HepG2 (cell line): ENCODE data around the gene KLK7. TPM values are rescaled to one million over a fixed set of nuclear protein-coding genes. Genes with fewer than 3 reads are reported as not detected.

ENCODE experiments used
- ATAC-seq: fragments of 200-7000 bp; cut with Tn5 transposase; 3 replicates; pipeline ENCODE4 v1.9.1; 2020; ENCODE audit warnings: mild to moderate bottlenecking, moderate library complexity
- BruUV-seq: library from RNA; stranded (reverse); fragments of 400-500 nt; replicated peaks from 2 replicates; lab custom pipeline; 2021; lab: Mats Ljungman, UMichigan
- CTCF ChIA-PET: fragments of 300-600 bp; formaldehyde crosslinking; extraction: SDS; loops from one replicate; lab custom pipeline; 2021; ENCODE audit warnings: low total read pairs, inconsistent platforms, low intra/inter-chr PET ratio; lab: Yijun Ruan, JAX
- POLR2A ChIA-PET: fragments of 350-600 bp; sonication (Branson Sonifier 250); formaldehyde crosslinking; loops from one replicate; lab custom pipeline; 2020; ENCODE audit warnings: antibody characterized with exemption, inconsistent platforms; lab: Yijun Ruan, JAX
- DNase-seq: peaks from one replicate; pipeline ENCODE4 v3.0.0-alpha.2; 2015; ENCODE audit warnings: low spot score
- FAIRE-seq: peaks from 3 replicates; lab custom pipeline; 2011; peaks lifted over from hg19 to GRCh38; lab: Jason Lieb, UNC
- H2AFZ ChIP-seq: one replicate; pipeline ENCODE4 v1.6.1; 2011; ENCODE audit warnings: low read length, inconsistent platforms
- H3K27ac ChIP-seq: fragments of 300-600 bp; 3 replicates; pipeline ENCODE4 v1.8.0; 2011; ENCODE audit warnings: mixed run types, mild to moderate bottlenecking, mixed read lengths, low read length, inconsistent platforms; ENCODE audit not compliant: insufficient read depth; ENCODE audit errors: extremely low read length
- H3K27me3 ChIP-seq, 2 experiments: fragments of 200-600 bp in 1 of 2; 2 replicates in 1 of 2; 3 replicates in 1 of 2; pipeline versions ENCODE4 v1.6.0 to v1.8.0; 2011; ENCODE audit warnings: low read length in 2 of 2, mild to moderate bottlenecking in 2 of 2, moderate library complexity in 2 of 2, inconsistent platforms in 1 of 2; ENCODE audit not compliant: insufficient read depth in 2 of 2, control insufficient read depth in 1 of 2
- H3K36me3 ChIP-seq, 2 experiments: fragments of 200-600 bp in 1 of 2; replicated peaks in 1 of 2; 2 replicates in 1 of 2; 3 replicates in 1 of 2; pipeline versions ENCODE4 v1.5.1 to v1.8.0; 2011; ENCODE audit warnings: low read length in 2 of 2, inconsistent platforms in 1 of 2; ENCODE audit not compliant: insufficient read depth in 2 of 2, control insufficient read depth in 1 of 2
- H3K4me1 ChIP-seq: 2 replicates; pipeline ENCODE4 v1.5.1; 2012; ENCODE audit warnings: low read length, inconsistent platforms; ENCODE audit not compliant: insufficient read depth
- H3K4me2 ChIP-seq: 2 replicates; pipeline ENCODE4 v1.6.0; 2011; ENCODE audit warnings: low read depth, low read length, inconsistent platforms
- H3K4me3 ChIP-seq, 3 experiments: fragments of 200-600 bp in 1 of 3; sonication (generic), shearing (Covaris generic) in 1 of 3; replicated peaks in 1 of 3; 2 replicates each; pipeline ENCODE4 v1.5.1; 2011 to 2016; ENCODE audit warnings: low read length in 3 of 3, inconsistent platforms in 2 of 3, low read depth in 2 of 3, mild to moderate bottlenecking in 2 of 3, control low read depth in 1 of 3, mixed read lengths in 1 of 3; ENCODE audit not compliant: insufficient read depth in 1 of 3
- H3K79me2 ChIP-seq: one replicate; pipeline ENCODE4 v1.6.1; 2011; ENCODE audit warnings: low read length, inconsistent platforms; ENCODE audit not compliant: insufficient read depth
- H3K9ac ChIP-seq: 2 replicates; pipeline ENCODE4 v1.6.0; 2011; ENCODE audit warnings: mild to moderate bottlenecking, low read depth, low read length, inconsistent platforms; ENCODE audit not compliant: insufficient read depth
- H3K9me3 ChIP-seq: 2 replicates; pipeline ENCODE4 v1.5.1; 2012; ENCODE audit warnings: mild to moderate bottlenecking, low read length
- H4K20me1 ChIP-seq: 2 replicates; pipeline ENCODE4 v1.6.0; 2011; ENCODE audit warnings: inconsistent platforms, mild to moderate bottlenecking, low read length, moderate library complexity; ENCODE audit not compliant: insufficient read depth
- MTERF4 ChIP-seq: sonication (generic); formaldehyde crosslinking; IDR thresholded peaks from 2 replicates; pipeline ENCODE4 v1.8.0; 2023; ENCODE audit warnings: mild to moderate bottlenecking, missing genetic modification reagents
- NR2F6 ChIP-seq, 2 experiments: IDR thresholded peaks; 2 replicates each; pipeline ENCODE4 v1.6.1; 2016; ENCODE audit warnings: antibody characterized with exemption in 1 of 2, mild to moderate bottlenecking in 1 of 2
- RFX3 ChIP-seq: IDR thresholded peaks from 2 replicates; pipeline ENCODE4 v1.6.1; 2016; ENCODE audit warnings: missing biosample characterization, missing genetic modification reagents
- RFXAP ChIP-seq: sonication (generic); formaldehyde crosslinking; IDR thresholded peaks from 2 replicates; pipeline ENCODE4 v1.4.0; 2020; ENCODE audit warnings: missing genetic modification reagents, borderline replicate concordance
- SMAD9 ChIP-seq: sonication (generic); formaldehyde crosslinking; IDR thresholded peaks from 2 replicates; pipeline ENCODE4 v1.5.1; 2020; ENCODE audit warnings: mild to moderate bottlenecking, missing genetic modification reagents
- THRA ChIP-seq: sonication (generic); formaldehyde crosslinking; IDR thresholded peaks from 2 replicates; pipeline ENCODE4 v1.4.0; 2020; ENCODE audit warnings: missing genetic modification reagents, borderline replicate concordance
- ZBTB8A ChIP-seq: sonication (generic); formaldehyde crosslinking; IDR thresholded peaks from 2 replicates; pipeline ENCODE4 v1.4.0; 2020; ENCODE audit warnings: mild to moderate bottlenecking, low read depth, missing genetic modification reagents, borderline replicate concordance
- ZNF570 ChIP-seq: sonication (generic); formaldehyde crosslinking; IDR thresholded peaks from 2 replicates; pipeline ENCODE4 v1.4.0; 2020; ENCODE audit warnings: mild to moderate bottlenecking, missing genetic modification reagents, borderline replicate concordance
- WGBS: methylation state at CpG from one replicate; pipeline ENCODE4 v1.1.6; 2017; ENCODE audit warnings: low lambda C conversion rate; 5-methylcytosine and 5-hydroxymethylcytosine counted together
- in situ Hi-C: cut with HindIII; loops from 2 replicates; pipeline ENCODE4 v1.10.0; 2017; ENCODE audit warnings: low pct_unique_long_range_greater_than_20kb; ENCODE audit not compliant: extremely low pct_ligation_motif_present
- intact Hi-C: fragments of 100-400 bp; cut with micrococcal nuclease; formaldehyde crosslinking; loops from one replicate; pipeline ENCODE4 v1.10.0; 2022; ENCODE audit not compliant: unreplicated experiment
- polyA plus RNA-seq, 8 experiments: library from polyadenylated mRNA; depleted of rRNA in 3 of 8; stranded (reverse) in 7 of 8; unstranded in 1 of 8; fragments of >200 nt; fragmentation: Illumina TruSeq in 4 of 8; extraction: Trizol in 4 of 8; gene quantifications; 2 replicates each; pipeline versions ENCODE4 v1.2.1 to v1.2.3, GENCODE V29; 2011 to 2016; ENCODE audit warnings: low read depth in 4 of 8, missing spikeins in 1 of 8, mixed read lengths in 1 of 8; ENCODE audit not compliant: insufficient read depth in 1 of 8
- total RNA-seq, 5 experiments: library from RNA; depleted of rRNA; stranded (reverse); fragments of >200 nt; fragmentation: Illumina TruSeq; extraction: Trizol; gene quantifications; 2 replicates each; pipeline ENCODE4 v1.2.3, GENCODE V29; 2016; ENCODE audit warnings: low read depth in 1 of 5
- TF ChIP-seq, protein P1 (sequence below): sonication (generic); formaldehyde crosslinking; IDR thresholded peaks from 2 replicates; pipeline ENCODE4 v1.9.0; 2021; ENCODE audit warnings: missing genetic modification reagents, mild to moderate bottlenecking, borderline replicate concordance
- TF ChIP-seq, protein P2 (sequence below): sonication (generic); formaldehyde crosslinking; IDR thresholded peaks from 2 replicates; pipeline ENCODE4 v1.4.0; 2020; ENCODE audit warnings: mild to moderate bottlenecking, missing genetic modification reagents
- TF ChIP-seq, protein P3 (sequence below): sonication (generic); formaldehyde crosslinking; IDR thresholded peaks from 2 replicates; pipeline ENCODE4 v1.8.0; 2022; ENCODE audit warnings: missing genetic modification reagents, mild to moderate bottlenecking, inconsistent platforms, borderline replicate concordance
- TF ChIP-seq, protein P4 (sequence below): sonication (generic); formaldehyde crosslinking; IDR thresholded peaks from 2 replicates; pipeline ENCODE4 v1.8.1; 2023; ENCODE audit warnings: mild to moderate bottlenecking, missing genetic modification reagents, borderline replicate concordance

Gene KLK7
- total and polyA plus RNA-seq, 2 of the 13 experiments (the other 11 are each of a cell fraction or from before 2014, with no cell fraction given), result not detected

GRCh38 chr19:50957587-50957986, 26.1 kb downstream of the KLK7 start:
- intact Hi-C loops, result no loop called here
- TF ChIP-seq RFXAP, result no peak
- TF ChIP-seq MTERF4 (CRISPR knock-in tag), result no peak
- TF ChIP-seq, protein P1, sequence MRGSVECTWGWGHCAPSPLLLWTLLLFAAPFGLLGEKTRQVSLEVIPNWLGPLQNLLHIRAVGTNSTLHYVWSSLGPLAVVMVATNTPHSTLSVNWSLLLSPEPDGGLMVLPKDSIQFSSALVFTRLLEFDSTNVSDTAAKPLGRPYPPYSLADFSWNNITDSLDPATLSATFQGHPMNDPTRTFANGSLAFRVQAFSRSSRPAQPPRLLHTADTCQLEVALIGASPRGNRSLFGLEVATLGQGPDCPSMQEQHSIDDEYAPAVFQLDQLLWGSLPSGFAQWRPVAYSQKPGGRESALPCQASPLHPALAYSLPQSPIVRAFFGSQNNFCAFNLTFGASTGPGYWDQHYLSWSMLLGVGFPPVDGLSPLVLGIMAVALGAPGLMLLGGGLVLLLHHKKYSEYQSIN (CRISPR knock-in tag), result no peak
- TF ChIP-seq, protein P2, sequence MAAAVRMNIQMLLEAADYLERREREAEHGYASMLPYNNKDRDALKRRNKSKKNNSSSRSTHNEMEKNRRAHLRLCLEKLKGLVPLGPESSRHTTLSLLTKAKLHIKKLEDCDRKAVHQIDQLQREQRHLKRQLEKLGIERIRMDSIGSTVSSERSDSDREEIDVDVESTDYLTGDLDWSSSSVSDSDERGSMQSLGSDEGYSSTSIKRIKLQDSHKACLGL (CRISPR knock-in tag), result no peak
- TF ChIP-seq, protein P3, sequence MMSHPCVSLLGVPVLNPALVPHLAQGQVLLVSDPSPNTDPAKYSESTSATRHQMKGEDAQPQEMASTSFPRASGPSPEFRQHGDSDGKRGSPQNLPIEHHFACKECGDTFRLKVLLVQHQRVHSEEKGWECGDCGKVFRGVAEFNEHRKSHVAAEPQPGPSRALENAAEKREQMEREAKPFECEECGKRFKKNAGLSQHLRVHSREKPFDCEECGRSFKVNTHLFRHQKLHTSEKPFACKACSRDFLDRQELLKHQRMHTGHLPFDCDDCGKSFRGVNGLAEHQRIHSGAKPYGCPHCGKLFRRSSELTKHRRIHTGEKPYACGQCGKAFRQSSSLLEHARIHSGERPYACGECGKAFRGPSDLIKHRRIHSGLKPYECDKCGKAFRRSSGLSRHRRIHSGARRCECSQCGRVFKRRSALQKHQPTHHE (CRISPR knock-in tag), result no peak
- no peak for TF ChIP-seq SMAD9 (CRISPR knock-in tag)
- TF ChIP-seq RFX3 (CRISPR knock-in tag), result no peak
- TF ChIP-seq THRA (CRISPR knock-in tag), result no peak
- TF ChIP-seq ZBTB8A (CRISPR knock-in tag), result no peak
- TF ChIP-seq, protein P4, sequence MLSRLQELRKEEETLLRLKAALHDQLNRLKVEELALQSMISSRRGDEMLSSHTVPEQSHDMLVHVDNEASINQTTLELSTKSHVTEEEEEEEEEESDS (CRISPR knock-in tag), result no peak
- no peak for TF ChIP-seq ZNF570 (CRISPR knock-in tag)
- TF ChIP-seq NR2F6 (IDR thresholded peaks at IDR 0.05), result no peak
- no peak for TF ChIP-seq NR2F6 (CRISPR knock-in tag; IDR thresholded peaks at IDR 0.05)
- TF ChIP-seq, all 625 proteins: peak for 0
- peaks cover 0 to 12% of the 10 kb centered on the region in 2 experiments; a peak in 1 of 5 replicates for H3K27me3 ChIP-seq
- DNase-seq (no peak), ATAC-seq (no peak), FAIRE-seq (no peak)
- no peak overlapping the region for H3K27ac ChIP-seq
- WGBS, result 8% methylated on average over 8 of the region's 8 CpGs
- H3K36me3 ChIP-seq, result no peaks in the 10 kb centered on the region
- no peaks in the 10 kb centered on the region for H3K79me2 ChIP-seq
- CTCF ChIA-PET, result no interaction called here
- POLR2A ChIA-PET, result no interaction called here
- no peak overlapping the region for H3K4me2 ChIP-seq
- no peak overlapping the region for H2AFZ ChIP-seq
- BruUV-seq, result no TSS peak
- in situ Hi-C loops, result no loop called here
- H4K20me1 ChIP-seq, result no peaks in the 10 kb centered on the region
- H3K9ac ChIP-seq, result no peak overlapping the region
- no peak overlapping the region for H3K4me3 ChIP-seq
- H3K9me3 ChIP-seq, result no peaks in the 10 kb centered on the region
- H3K4me1 ChIP-seq, result no peaks in the 10 kb centered on the region
